Esophagus (tissue), 2 donors: ENCODE measurements around the gene ZFP36L2. TPM values are rescaled to one million over a fixed set of nuclear protein-coding genes. Genes with fewer than 3 reads are reported as not detected.

Experiments used
- H3K27ac ChIP-seq, 2 donors: one replicate each; pipeline ENCODE4 v1.5.1; 2013; ENCODE audit warnings: low read depth in 2 of 2, mild to moderate bottlenecking in 2 of 2, inconsistent platforms in 1 of 2, low read length in 1 of 2, moderate library complexity in 1 of 2
- H3K27me3 ChIP-seq, 2 donors: one replicate each; pipeline ENCODE4 v1.6.1; 2013; ENCODE audit warnings: low read length in 2 of 2, control low read depth in 1 of 2, mild to moderate bottlenecking in 1 of 2; ENCODE audit not compliant: insufficient read depth in 2 of 2, control insufficient read depth in 1 of 2
- H3K36me3 ChIP-seq, 2 donors: one replicate each; pipeline ENCODE4 v1.6.1; 2013; ENCODE audit warnings: low read length in 1 of 2; ENCODE audit not compliant: control insufficient read depth in 2 of 2, insufficient read depth in 2 of 2
- H3K4me1 ChIP-seq, 2 donors: one replicate each; pipeline ENCODE4 v1.6.1; 2013; ENCODE audit warnings: low read length in 1 of 2; ENCODE audit not compliant: control insufficient read depth in 2 of 2, insufficient read depth in 2 of 2
- H3K4me3 ChIP-seq, 2 donors: one replicate each; pipeline ENCODE4 v1.5.1; 2013; ENCODE audit warnings: low read length in 2 of 2, mild to moderate bottlenecking in 2 of 2, low read depth in 1 of 2, moderate library complexity in 1 of 2
- H3K9me3 ChIP-seq, 2 donors: one replicate each; pipeline ENCODE4 v1.6.1; 2013; ENCODE audit warnings: mild to moderate bottlenecking in 2 of 2, low read depth in 1 of 2, low read length in 1 of 2, moderate library complexity in 1 of 2; ENCODE audit not compliant: control insufficient read depth in 2 of 2, insufficient read depth in 1 of 2
- WGBS, 2 donors: extraction: QIAGEN DNeasy Blood & Tissue Kit; methylation state at CpG; one replicate each; pipeline ENCODE4 v1.1.7; 2013; 5-methylcytosine and 5-hydroxymethylcytosine counted together
- polyA plus RNA-seq, 2 donors: library from polyadenylated mRNA; stranded (reverse); fragments of 200-250 nt; gene quantifications; one replicate each; pipeline ENCODE4 v1.2.3, GENCODE V29; 2013
- donor health status: healthy with polysubstance abuse.
- donor health status: Bipolar disorder and iron deficiency.

The ZFP36L2 gene
- polyA plus RNA-seq, 2 donors, result 48.1 to 64.2 TPM

GRCh38 chr2:43220760-43221123, 5.7 kb downstream of the ZFP36L2 start:
- Histone ChIP-seq H3K27ac (peak overlapping the region; percentile 98 to 99), H3K4me3 (peak overlapping the region; percentile 34 to 47), H3K4me1 (peaks cover 4 to 17% of the 10 kb centered on the region in 2 donors), H3K9me3 (no peaks in the 10 kb centered on the region), H3K36me3 (peaks cover 9 to 16% of the 10 kb centered on the region in 2 donors), H3K27me3 (no peaks in the 10 kb centered on the region)
- WGBS, 2 donors, result 7 to 13% methylated on average over 5 of the region's 5 CpGs

GRCh38 chr2:43220229-43220751, 6.1 kb downstream of the ZFP36L2 start:
- Histone ChIP-seq H3K4me1 (peaks cover 4 to 17% of the 10 kb centered on the region in 2 donors), H3K27ac (peak overlapping the region; percentile 98 to 99), H3K4me3 (peak overlapping the region; percentile 47 to 52), H3K36me3 (peaks cover 9 to 13% of the 10 kb centered on the region in 2 donors), H3K9me3 (no peaks in the 10 kb centered on the region), H3K27me3 (no peaks in the 10 kb centered on the region)
- 1 to 3% methylated on average over 10 of the region's 10 CpGs for WGBS, 2 donors

GRCh38 chr2:43219383-43220228, 6.8 kb downstream of the ZFP36L2 start:
- peaks cover 5 to 7% of the 10 kb centered on the region in 2 donors for H3K36me3 ChIP-seq
- H3K4me1 ChIP-seq, result peaks cover 4 to 17% of the 10 kb centered on the region in 2 donors
- H3K4me3 ChIP-seq, result peak overlapping the region; percentile 47 to 52
- WGBS, 2 donors, result 2 to 3% methylated on average over 35 of the region's 35 CpGs
- H3K9me3 ChIP-seq, result no peaks in the 10 kb centered on the region
- H3K27ac ChIP-seq, result peak overlapping the region; percentile 98 to 99
- no peaks in the 10 kb centered on the region for H3K27me3 ChIP-seq

- Histone ChIP-seq H3K4me1 (peaks cover 4 to 17% of the 10 kb centered on the region in 2 donors), H3K27ac (peak overlapping the region; percentile 98 to 99), H3K4me3 (peak overlapping the region; percentile 47 to 52), H3K36me3 (no peaks in the 10 kb centered on the region), H3K9me3 (no peaks in the 10 kb centered on the region), H3K27me3 (no peaks in the 10 kb centered on the region)
- WGBS, 2 donors, result 3 to 6% methylated on average over 8 of the region's 8 CpGs
Measured at GRCh38 chr2:43218702-43219382, 7.6 kb downstream of the ZFP36L2 start.

- H3K27me3 ChIP-seq, result no peaks in the 10 kb centered on the region
- H3K9me3 ChIP-seq, result no peaks in the 10 kb centered on the region
- H3K36me3 ChIP-seq, result no peaks in the 10 kb centered on the region
- peak overlapping the region in 1 of 2 donors; percentile 14 for H3K4me3 ChIP-seq
- H3K27ac ChIP-seq, result peak overlapping the region; percentile 98 to 99
- WGBS, 2 donors, result 26 to 31% methylated on average over 13 of the region's 13 CpGs
- peaks cover 4 to 17% of the 10 kb centered on the region in 2 donors for H3K4me1 ChIP-seq
Measured at GRCh38 chr2:43218155-43218701, 8.2 kb downstream of the ZFP36L2 start.

GRCh38 chr2:43217228-43218154, 8.9 kb downstream of the ZFP36L2 start:
- 52 to 54% methylated on average over 11 of the region's 11 CpGs for WGBS, 2 donors
- peaks cover 4 to 17% of the 10 kb centered on the region in 2 donors for H3K4me1 ChIP-seq
- H3K27me3 ChIP-seq, result no peaks in the 10 kb centered on the region
- no peak overlapping the region for H3K4me3 ChIP-seq
- no peaks in the 10 kb centered on the region for H3K9me3 ChIP-seq
- H3K27ac ChIP-seq, result peak overlapping the region; percentile 98 to 99
- no peaks in the 10 kb centered on the region for H3K36me3 ChIP-seq

GRCh38 chr2:43216629-43217028, 9.8 kb downstream of the ZFP36L2 start:
- Histone ChIP-seq H3K9me3 (no peaks in the 10 kb centered on the region), H3K4me3 (no peak overlapping the region), H3K4me1 (peaks cover 4 to 17% of the 10 kb centered on the region in 2 donors), H3K27me3 (no peaks in the 10 kb centered on the region), H3K36me3 (no peaks in the 10 kb centered on the region), H3K27ac (no peak overlapping the region)
- 89 to 98% methylated on average over 8 of the region's 8 CpGs for WGBS, 2 donors

GRCh38 chr2:43215673-43216255, 10.6 kb downstream of the ZFP36L2 start:
- H3K27me3 ChIP-seq, result no peaks in the 10 kb centered on the region
- H3K9me3 ChIP-seq, result no peaks in the 10 kb centered on the region
- H3K4me1 ChIP-seq, result peaks cover 4 to 16% of the 10 kb centered on the region in 2 donors
- no peak overlapping the region for H3K27ac ChIP-seq
- H3K4me3 ChIP-seq, result no peak overlapping the region
- peaks cover 0 to 2% of the 10 kb centered on the region in 2 donors for H3K36me3 ChIP-seq
- 85 to 86% methylated on average over 6 of the region's 6 CpGs for WGBS, 2 donors
